ENCODE results near the gene CHTOP. TPM values are rescaled to one million over a fixed set of nuclear protein-coding genes. Genes with fewer than 3 reads are reported as not detected.

CHTOP gene
- total RNA-seq, 2 donors from 2014 or later = 83.3 to 91.3 TPM

GRCh38 chr1:153610334-153610733 lies 23.5 kb upstream of the CHTOP start:
- no peak for ATAC-seq
- no peak for DNase-seq (ENCODE audit: low spot score in 2 of 2)
- Mint-ChIP-seq H3K36me3 (no peaks in the 10 kb centered on the region), H3K9me3 (no peaks in the 10 kb centered on the region), H3K27ac (peak overlapping the region in 1 of 2 donors; percentile 77)

GRCh38 chr1:153610811-153611301 lies 23.0 kb upstream of the CHTOP start:
- no peak for DNase-seq (ENCODE audit: low spot score in 2 of 2)
- ATAC-seq = no peak
- no peak overlapping the region for H3K27ac Mint-ChIP-seq
- H3K9me3 Mint-ChIP-seq = no peaks in the 10 kb centered on the region
- H3K36me3 Mint-ChIP-seq = no peaks in the 10 kb centered on the region

- H3K27ac Mint-ChIP-seq = no peak overlapping the region
- ATAC-seq = no peak
- no peak for DNase-seq (ENCODE audit: low spot score in 2 of 2)
- no peaks in the 10 kb centered on the region for H3K36me3 Mint-ChIP-seq
- no peaks in the 10 kb centered on the region for H3K9me3 Mint-ChIP-seq
These were observed 22.5 kb upstream of the CHTOP start for GRCh38 chr1:153611356-153611755.

GRCh38 chr1:153612111-153612754 lies 21.6 kb upstream of the CHTOP start:
- H3K9me3 Mint-ChIP-seq = no peaks in the 10 kb centered on the region
- H3K27ac Mint-ChIP-seq = peak overlapping the region; percentile 12 to 37
- no peaks in the 10 kb centered on the region for H3K36me3 Mint-ChIP-seq
- DNase-seq (ENCODE audit: low spot score in 2 of 2) = no peak
- no peak for ATAC-seq

GRCh38 chr1:153612755-153613331 lies 21.0 kb upstream of the CHTOP start, which contains the start of gene S100A16:
Gene S100A16 (minus strand): TSS chr1:153613137. CDS start chr1:153608151, 4,986 bp downstream.
- DNase-seq (ENCODE audit: low spot score in 2 of 2) (no peak), ATAC-seq (no peak)
- Mint-ChIP-seq H3K9me3 (no peaks in the 10 kb centered on the region), H3K27ac (peak within 1 kb of the TSS; percentile 12 to 37), H3K36me3 (no peaks in the 10 kb centered on the region)

GRCh38 chr1:153613406-153613805 lies 20.5 kb upstream of the CHTOP start:
- H3K27ac Mint-ChIP-seq = no peak overlapping the region
- H3K9me3 Mint-ChIP-seq = no peaks in the 10 kb centered on the region
- no peaks in the 10 kb centered on the region for H3K36me3 Mint-ChIP-seq
- ATAC-seq (no peak), DNase-seq (ENCODE audit: low spot score in 2 of 2) (no peak)

- no peak for DNase-seq (ENCODE audit: low spot score in 2 of 2)
- Mint-ChIP-seq H3K27ac (peak overlapping the region in 1 of 2 donors; percentile 6), H3K36me3 (no peaks in the 10 kb centered on the region), H3K9me3 (no peaks in the 10 kb centered on the region)
- ATAC-seq = no peak
These were observed 19.5 kb upstream of the CHTOP start for GRCh38 chr1:153614189-153614900.

GRCh38 chr1:153614906-153615305 lies 19.0 kb upstream of the CHTOP start:
- DNase-seq (ENCODE audit: low spot score in 2 of 2) = no peak
- no peaks in the 10 kb centered on the region for H3K36me3 Mint-ChIP-seq
- H3K27ac Mint-ChIP-seq = no peak overlapping the region
- no peaks in the 10 kb centered on the region for H3K9me3 Mint-ChIP-seq
- no peak for ATAC-seq

GRCh38 chr1:153615406-153615805 lies 18.5 kb upstream of the CHTOP start:
- ATAC-seq = no peak
- DNase-seq (ENCODE audit: low spot score in 2 of 2) = no peak
- H3K36me3 Mint-ChIP-seq = no peaks in the 10 kb centered on the region
- H3K9me3 Mint-ChIP-seq = no peaks in the 10 kb centered on the region
- no peak overlapping the region for H3K27ac Mint-ChIP-seq

GRCh38 chr1:153616144-153616916 lies 17.5 kb upstream of the CHTOP start, which contains the start of gene S100A14:
Gene S100A14 (minus strand): TSS chr1:153616325. CDS start chr1:153615858, 467 bp downstream.
- peak within 1 kb of the TSS; percentile 9 to 15 for H3K27ac Mint-ChIP-seq
- DNase-seq (ENCODE audit: low spot score in 2 of 2) = no peak
- no peaks in the 10 kb centered on the region for H3K9me3 Mint-ChIP-seq
- no peaks in the 10 kb centered on the region for H3K36me3 Mint-ChIP-seq
- ATAC-seq = no peak

GRCh38 chr1:153616917-153617311 lies 17.0 kb upstream of the CHTOP start:
- H3K36me3 Mint-ChIP-seq = no peaks in the 10 kb centered on the region
- no peaks in the 10 kb centered on the region for H3K9me3 Mint-ChIP-seq
- H3K27ac Mint-ChIP-seq = peak overlapping the region in 1 of 2 donors; percentile 9
- DNase-seq (ENCODE audit: low spot score in 2 of 2) = no peak
- ATAC-seq = peak in 1 of 2 donors; percentile 8

- no peaks in the 10 kb centered on the region for H3K9me3 Mint-ChIP-seq
- peak in 1 of 2 donors; percentile 84 for DNase-seq (ENCODE audit: low spot score in 2 of 2)
- H3K36me3 Mint-ChIP-seq = no peaks in the 10 kb centered on the region
- peak overlapping the region; percentile 9 to 50 for H3K27ac Mint-ChIP-seq
- peak; percentile 90 to 98 for ATAC-seq
These were observed 16.2 kb upstream of the CHTOP start for GRCh38 chr1:153617663-153618062.

GRCh38 chr1:153619171-153619570 lies 14.7 kb upstream of the CHTOP start:
- DNase-seq (ENCODE audit: low spot score in 2 of 2) (no peak), ATAC-seq (no peak)
- Mint-ChIP-seq H3K9me3 (no peaks in the 10 kb centered on the region), H3K27ac (no peak overlapping the region), H3K36me3 (no peaks in the 10 kb centered on the region)

GRCh38 chr1:153623101-153623500 lies 10.8 kb upstream of the CHTOP start:
- no peaks in the 10 kb centered on the region for H3K36me3 Mint-ChIP-seq
- no peaks in the 10 kb centered on the region for H3K9me3 Mint-ChIP-seq
- ATAC-seq = no peak

GRCh38 chr1:153624965-153625611 lies 8.8 kb upstream of the CHTOP start:
- Mint-ChIP-seq H3K27ac (no peak overlapping the region), H3K36me3 (no peaks in the 10 kb centered on the region), H3K9me3 (no peaks in the 10 kb centered on the region)
- no peak for DNase-seq (ENCODE audit: low spot score in 2 of 2)
- no peak for ATAC-seq

More at GRCh38 chr1:153623101-153623500, 10.8 kb upstream of the CHTOP start:
- DNase-seq (ENCODE audit: low spot score in 2 of 2) = no peak
- H3K27ac Mint-ChIP-seq = no peak overlapping the region

GRCh38 chr1:153626477-153626903 lies 7.4 kb upstream of the CHTOP start:
- no peaks in the 10 kb centered on the region for H3K9me3 Mint-ChIP-seq
- H3K36me3 Mint-ChIP-seq = no peaks in the 10 kb centered on the region
- H3K27ac Mint-ChIP-seq = peak overlapping the region in 1 of 2 donors; percentile 44
- ATAC-seq (no peak), DNase-seq (ENCODE audit: low spot score in 2 of 2) (no peak)

Measured in activated naive CD4-positive, alpha-beta T cell treated with anti-CD3 and anti-CD28 coated beads, Interleukin-2, amount 50 U/mL, for 72 hours (primary cell).